H1 (cell line): ENCODE results near the gene SCAMP2.

ENCODE experiments used
- BRCA1 ChIP-seq: IDR thresholded peaks from 2 replicates; pipeline ENCODE4 v1.6.1; 2012; ENCODE audit warnings: low read depth, low read length, improper control_type of control experiment
- CBX5 ChIP-seq: fragments of 300-800, 300-1000 bp; sonication (generic); IDR thresholded peaks from 2 replicates; pipeline ENCODE4 v1.7.1; 2016; ENCODE audit warnings: antibody characterized with exemption, low read length, low read depth
- CHD1 ChIP-seq: IDR thresholded peaks from 2 replicates; pipeline ENCODE4 v1.6.1; 2012; ENCODE audit warnings: low read depth, low read length, improper control_type of control experiment
- CTCF ChIP-seq, 3 experiments: IDR thresholded peaks; 1 replicate in 2 of 3; 2 replicates in 1 of 3; pipeline versions ENCODE4 v1.5.1 to v1.6.1; 2011; ENCODE audit warnings: low read length in 3 of 3, mild to moderate bottlenecking in 3 of 3, inconsistent platforms in 2 of 3, low read depth in 1 of 3, moderate library complexity in 1 of 3; ENCODE audit not compliant: insufficient read depth in 1 of 3; ENCODE audit errors: control extremely low read depth in 1 of 3
- EZH2 ChIP-seq: fragments of 200-600 bp; sonication (generic); IDR thresholded peaks from 2 replicates; pipeline ENCODE4 v1.7.1; 2012; ENCODE audit warnings: low read depth, mild to moderate bottlenecking, moderate library complexity, low read length, inconsistent platforms; ENCODE audit not compliant: severe bottlenecking
- POLR2A ChIP-seq, 2 experiments: IDR thresholded peaks; 1 replicate in 1 of 2; 2 replicates in 1 of 2; pipeline ENCODE4 v1.6.1; 2011; ENCODE audit warnings: low read depth in 2 of 2, low read length in 2 of 2, mild to moderate bottlenecking in 2 of 2; ENCODE audit errors: control extremely low read depth in 1 of 2
- POLR2AphosphoS5 ChIP-seq: IDR thresholded peaks from 2 replicates; pipeline ENCODE4 v1.6.1; 2011; ENCODE audit warnings: low read depth, low read length
- RBBP5 ChIP-seq: IDR thresholded peaks from 2 replicates; pipeline ENCODE4 v1.7.1; 2012; ENCODE audit warnings: low read depth, mild to moderate bottlenecking, inconsistent platforms, low read length, moderate library complexity, borderline replicate concordance
- SUZ12 ChIP-seq: fragments of 200-600 bp; sonication (generic); IDR thresholded peaks from 2 replicates; pipeline ENCODE4 v1.6.1; 2012; ENCODE audit warnings: mild to moderate bottlenecking, inconsistent platforms, low read length, moderate library complexity, mixed read lengths

- TF ChIP-seq RBBP5 (no peak), CTCF (IDR thresholded peaks at IDR 0.05; ENCODE audit: control extremely low read depth in 1 of 3, insufficient read depth in 1 of 3, low read depth in 1 of 3, low read length in 3 of 3) (no peak), CBX5 (no peak), POLR2AphosphoS5 (no peak), SUZ12 (no peak), BRCA1 (no peak), POLR2A (IDR thresholded peaks at IDR 0.05; ENCODE audit: control extremely low read depth in 1 of 2, low read depth in 2 of 2, low read length in 2 of 2) (no peak), CHD1 (no peak), EZH2 (no peak)
Observed at GRCh38 chr15:74800559-74801094, 72.5 kb downstream of the SCAMP2 start.
